Natural killer cell (primary cell): Measurements from ENCODE around the gene EPB41L5. TPM values are rescaled to one million over a fixed set of nuclear protein-coding genes. Genes with fewer than 3 reads are reported as not detected.
A peak's percentile ranks its signal among the peaks of the same experiment; 100 is the strongest.

Experiments
- ATAC-seq, 3 donors: fragments of 150-1000 bp in 2 of 3; fragments of 200-7000 bp in 1 of 3; cut with Tn5 transposase; 1 replicate in 1 of 3; 2 replicates in 2 of 3; pipeline ENCODE4 v1.10.0; 2021; ENCODE audit warnings: mild to moderate bottlenecking in 2 of 3, moderate library complexity in 2 of 3
- DNase-seq, 2 donors: peaks; one replicate each; pipeline versions ENCODE4 v3.0.0 to v3.0.0-alpha.2; 2013 to 2021; ENCODE audit warnings: mixed read lengths in 1 of 2
- H3K27ac ChIP-seq: one replicate; pipeline ENCODE4 v1.5.1; 2013; ENCODE audit warnings: mild to moderate bottlenecking, low read length
- H3K27me3 ChIP-seq: one replicate; pipeline ENCODE4 v1.6.1; 2013; ENCODE audit warnings: low read length; ENCODE audit not compliant: control insufficient read depth, insufficient read depth
- H3K36me3 ChIP-seq: one replicate; pipeline ENCODE4 v1.6.1; 2013; ENCODE audit warnings: low read length; ENCODE audit not compliant: control insufficient read depth, insufficient read depth
- H3K4me1 ChIP-seq: one replicate; pipeline ENCODE4 v1.6.1; 2013; ENCODE audit warnings: low read length; ENCODE audit not compliant: control insufficient read depth, insufficient read depth
- H3K4me3 ChIP-seq: one replicate; pipeline ENCODE4 v1.5.1; 2013; ENCODE audit warnings: low read length
- H3K9me3 ChIP-seq: one replicate; pipeline ENCODE4 v1.6.1; 2013; ENCODE audit warnings: low read length; ENCODE audit not compliant: control insufficient read depth, insufficient read depth
- H3K27ac Mint-ChIP-seq, 2 donors: one replicate each; pipeline ENCODE4 v1.8.0; 2022; ENCODE audit warnings: mild to moderate bottlenecking in 2 of 2, mixed read lengths in 2 of 2, moderate library complexity in 1 of 2
- H3K27me3 Mint-ChIP-seq, 2 donors: one replicate each; pipeline ENCODE4 v1.8.0; 2022; ENCODE audit warnings: low read depth in 2 of 2, mixed read lengths in 2 of 2
- H3K36me3 Mint-ChIP-seq: one replicate; pipeline ENCODE4 v1.8.0; 2022; ENCODE audit warnings: mixed read lengths
- H3K4me1 Mint-ChIP-seq, 2 donors: one replicate each; pipeline ENCODE4 v1.8.0; 2022; ENCODE audit warnings: mixed read lengths in 2 of 2
- H3K4me3 Mint-ChIP-seq: one replicate; pipeline ENCODE4 v1.8.0; 2022; ENCODE audit warnings: mild to moderate bottlenecking, moderate library complexity, mixed read lengths
- H3K9me3 Mint-ChIP-seq, 2 donors: one replicate each; pipeline ENCODE4 v1.8.0; 2022; ENCODE audit warnings: mixed read lengths in 2 of 2
- WGBS: methylation state at CpG from one replicate; pipeline ENCODE4 v1.1.7; 2013; ENCODE audit warnings: missing lambda C conversion rate; ENCODE audit not compliant: insufficient coverage; 5-methylcytosine and 5-hydroxymethylcytosine counted together
- intact Hi-C: fragments of 100-400 bp; cut with micrococcal nuclease; formaldehyde crosslinking; loops from one replicate; pipeline ENCODE4 v1.14.2; 2022
- total RNA-seq, 4 donors: library from RNA; stranded (reverse); fragments of 120-200 nt in 1 of 4; gene quantifications; one replicate each; pipeline versions ENCODE4 v1.2.3 to v1.2.4, GENCODE V29; 2013 to 2022
- TF ChIP-seq, protein P1 (sequence below): fragments of 200-600 bp; IDR thresholded peaks from one replicate; pipeline ENCODE4 v1.8.0; 2022; ENCODE audit warnings: antibody characterized with exemption

EPB41L5 gene
- total RNA-seq, 3 donors from 2014 or later (not counting 1 experiment from before 2014, with no cell fraction given): 3.0 to 8.5 (median 3.6) TPM

DNA sequence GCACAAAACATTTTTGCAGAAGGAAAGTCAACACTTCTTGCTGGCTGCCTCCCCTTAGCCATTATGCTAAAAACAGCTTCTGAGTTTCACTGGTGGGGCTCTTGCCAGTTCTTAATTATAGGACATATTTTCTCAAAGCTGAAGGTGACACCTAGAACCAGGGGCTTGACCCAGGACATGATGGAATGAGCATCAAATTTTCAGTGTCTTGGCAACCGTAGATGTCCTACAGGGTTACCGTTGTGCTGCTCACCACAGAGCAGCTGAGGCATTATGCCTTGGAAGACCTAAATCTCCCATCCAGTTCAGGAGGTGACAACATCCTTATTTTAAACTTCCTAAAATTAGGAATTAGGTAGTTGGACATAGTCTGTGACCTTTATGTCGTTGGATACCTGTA lies 163.6 kb downstream of the EPB41L5 start:
- 21% methylated on average over 3 of the region's 3 CpGs for WGBS
- peak overlapping the region; percentile 98 to 99 for H3K27ac Mint-ChIP-seq
- Histone ChIP-seq H3K4me1 (peaks cover 24% of the 10 kb centered on the region), H3K4me3 (peak overlapping the region; percentile 45), H3K27me3 (no peaks in the 10 kb centered on the region), H3K9me3 (no peaks in the 10 kb centered on the region), H3K27ac (peak overlapping the region; percentile 84), H3K36me3 (no peaks in the 10 kb centered on the region)
- TF ChIP-seq, protein P1, sequence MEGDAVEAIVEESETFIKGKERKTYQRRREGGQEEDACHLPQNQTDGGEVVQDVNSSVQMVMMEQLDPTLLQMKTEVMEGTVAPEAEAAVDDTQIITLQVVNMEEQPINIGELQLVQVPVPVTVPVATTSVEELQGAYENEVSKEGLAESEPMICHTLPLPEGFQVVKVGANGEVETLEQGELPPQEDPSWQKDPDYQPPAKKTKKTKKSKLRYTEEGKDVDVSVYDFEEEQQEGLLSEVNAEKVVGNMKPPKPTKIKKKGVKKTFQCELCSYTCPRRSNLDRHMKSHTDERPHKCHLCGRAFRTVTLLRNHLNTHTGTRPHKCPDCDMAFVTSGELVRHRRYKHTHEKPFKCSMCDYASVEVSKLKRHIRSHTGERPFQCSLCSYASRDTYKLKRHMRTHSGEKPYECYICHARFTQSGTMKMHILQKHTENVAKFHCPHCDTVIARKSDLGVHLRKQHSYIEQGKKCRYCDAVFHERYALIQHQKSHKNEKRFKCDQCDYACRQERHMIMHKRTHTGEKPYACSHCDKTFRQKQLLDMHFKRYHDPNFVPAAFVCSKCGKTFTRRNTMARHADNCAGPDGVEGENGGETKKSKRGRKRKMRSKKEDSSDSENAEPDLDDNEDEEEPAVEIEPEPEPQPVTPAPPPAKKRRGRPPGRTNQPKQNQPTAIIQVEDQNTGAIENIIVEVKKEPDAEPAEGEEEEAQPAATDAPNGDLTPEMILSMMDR: no peak
- H3K27me3 Mint-ChIP-seq: peaks cover 0 to 4% of the 10 kb centered on the region in 2 donors
- ATAC-seq (no peak), DNase-seq (no peak)
- no peaks in the 10 kb centered on the region for H3K9me3 Mint-ChIP-seq
- peak overlapping the region; percentile 99 for H3K4me3 Mint-ChIP-seq
- intact Hi-C loops: loop anchor here (1.0 to 5.0 kb wide), 3 partner anchors 69 to 423 kb away; no protein-coding TSS in a partner anchor
- H3K36me3 Mint-ChIP-seq: no peaks in the 10 kb centered on the region
- H3K4me1 Mint-ChIP-seq: peaks cover 21 to 37% of the 10 kb centered on the region in 2 donors

DNA sequence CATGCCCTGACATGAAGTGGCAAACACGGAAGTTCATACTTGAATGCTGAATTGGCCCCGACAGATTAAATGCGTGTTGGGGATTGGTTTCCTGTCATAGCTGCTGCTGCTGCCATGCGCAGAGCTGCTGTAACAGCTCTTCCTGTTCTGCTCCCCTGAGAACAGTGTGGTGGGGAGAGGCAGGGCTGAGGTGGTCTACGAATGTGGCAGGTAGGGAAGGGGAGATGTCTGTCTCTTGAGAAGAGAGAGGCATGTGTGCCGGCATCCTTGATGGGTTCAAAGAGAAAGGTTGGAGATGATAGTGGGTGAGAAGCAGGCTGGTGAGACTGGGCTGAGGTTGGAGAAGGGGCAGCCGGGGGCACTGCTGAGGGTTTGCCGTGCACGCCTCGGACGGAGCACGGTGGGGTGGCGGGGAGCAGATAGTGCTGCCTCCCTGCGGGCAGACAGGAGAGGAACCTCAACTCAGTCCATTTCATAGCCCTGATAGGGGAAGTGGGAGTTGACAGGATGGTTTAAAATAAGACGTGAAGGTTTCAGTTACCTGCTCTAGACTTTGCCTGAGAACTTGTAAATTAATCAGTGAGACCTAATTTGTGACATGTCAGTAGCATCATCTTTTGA lies 164.2 kb downstream of the EPB41L5 start:
- no peaks in the 10 kb centered on the region for H3K36me3 ChIP-seq
- Mint-ChIP-seq H3K4me3 (peak overlapping the region; percentile 99), H3K27ac (peak overlapping the region; percentile 98 to 99), H3K27me3 (peaks cover 0 to 1% of the 10 kb centered on the region in 2 donors), H3K9me3 (no peaks in the 10 kb centered on the region), H3K4me1 (peaks cover 27 to 43% of the 10 kb centered on the region in 2 donors), H3K36me3 (no peaks in the 10 kb centered on the region)
- peak overlapping the region; percentile 84 for H3K27ac ChIP-seq
- no peaks in the 10 kb centered on the region for H3K9me3 ChIP-seq
- intact Hi-C loops: loop anchor here (1.0 to 5.0 kb wide), 3 partner anchors 70 to 250 kb away; partner anchors contain the start of gene RALB
- H3K4me1 ChIP-seq: peaks cover 30% of the 10 kb centered on the region
- no peaks in the 10 kb centered on the region for H3K27me3 ChIP-seq
- H3K4me3 ChIP-seq: peak overlapping the region; percentile 45
- peak; percentile 88 to 94 (median 90) for ATAC-seq
- TF ChIP-seq, protein P1: peak; percentile 44
- DNase-seq: peak; percentile 68 to 93
- WGBS: 0% methylated on average over 15 of the region's 15 CpGs

DNA sequence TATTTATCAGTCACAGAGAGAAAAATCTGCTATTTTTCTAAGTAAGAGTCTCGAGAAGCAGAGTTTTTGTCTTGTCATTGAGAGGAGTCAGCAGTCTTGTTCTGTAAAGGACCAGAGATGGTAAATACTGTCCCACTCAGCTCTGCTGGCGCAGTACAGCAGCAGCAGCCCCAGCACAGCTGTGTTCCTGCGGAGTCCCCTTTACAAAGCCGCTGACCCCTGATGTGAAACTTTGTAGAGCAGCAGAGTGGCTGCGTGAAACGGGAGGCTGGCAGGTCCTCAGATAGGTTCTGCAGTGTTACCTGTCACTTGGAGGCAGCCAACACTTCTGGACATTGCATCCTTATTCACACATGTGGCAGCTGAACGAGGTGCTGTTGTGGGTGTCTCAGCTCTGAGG lies 165.1 kb downstream of the EPB41L5 start:
- intact Hi-C loops: loop anchor here (1.0 to 5.0 kb wide), 3 partner anchors 71 to 251 kb away; partner anchors contain the start of gene RALB
- Histone ChIP-seq H3K9me3 (no peaks in the 10 kb centered on the region), H3K4me1 (peaks cover 36% of the 10 kb centered on the region), H3K27ac (peak overlapping the region; percentile 84), H3K36me3 (no peaks in the 10 kb centered on the region), H3K27me3 (no peaks in the 10 kb centered on the region), H3K4me3 (no peak overlapping the region)
- DNase-seq (peak in 1 of 2 donors; percentile 25), ATAC-seq (no peak)
- no peaks in the 10 kb centered on the region for H3K27me3 Mint-ChIP-seq
- TF ChIP-seq, protein P1: no peak
- H3K4me1 Mint-ChIP-seq: peaks cover 35 to 51% of the 10 kb centered on the region in 2 donors
- 74% methylated on average over 7 of the region's 7 CpGs for whole genome bisulfite sequencing
- H3K27ac Mint-ChIP-seq: peak overlapping the region; percentile 98 to 99
- H3K9me3 Mint-ChIP-seq: no peaks in the 10 kb centered on the region
- H3K36me3 Mint-ChIP-seq: no peaks in the 10 kb centered on the region
- H3K4me3 Mint-ChIP-seq: peak overlapping the region; percentile 84
